CD14-positive monocyte (primary cell): Measurements from ENCODE around the gene CDH23. TPM values are rescaled to one million over a fixed set of nuclear protein-coding genes. Genes with fewer than 3 reads are reported as not detected.
A peak's percentile ranks its signal among the peaks of the same experiment; 100 is the strongest.

ENCODE experiments used
- DNase-seq, 3 donors: peaks; one replicate each; pipeline ENCODE4 v3.0.0-alpha.2; 2011 to 2022
- H2AFZ ChIP-seq: 2 replicates; pipeline ENCODE4 v1.6.0; 2012; ENCODE audit warnings: mild to moderate bottlenecking, low read depth, low read length, inconsistent platforms; ENCODE audit not compliant: insufficient read depth, poor library complexity, severe bottlenecking
- H3K27ac ChIP-seq, 2 donors: 1 replicate in 1 of 2; 2 replicates in 1 of 2; pipeline ENCODE4 v1.5.1; 2012 to 2013; ENCODE audit warnings: low read length in 2 of 2, control low read depth in 1 of 2, inconsistent platforms in 1 of 2, low read depth in 1 of 2, mild to moderate bottlenecking in 1 of 2
- H3K27me3 ChIP-seq, 2 donors: one replicate each; pipeline versions ENCODE4 v1.6.0 to v1.6.1; 2011 to 2013; ENCODE audit warnings: low read length in 2 of 2; ENCODE audit not compliant: control insufficient read depth in 2 of 2, insufficient read depth in 2 of 2
- H3K36me3 ChIP-seq, 2 donors: replicated peaks in 1 of 2; 1 replicate in 1 of 2; 2 replicates in 1 of 2; pipeline versions ENCODE4 v1.5.1 to v1.6.1; 2012 to 2013; ENCODE audit warnings: low read length in 2 of 2, control low read depth in 1 of 2, inconsistent platforms in 1 of 2, mild to moderate bottlenecking in 1 of 2; ENCODE audit not compliant: insufficient read depth in 2 of 2, control insufficient read depth in 1 of 2
- H3K4me1 ChIP-seq, 2 donors: 1 replicate in 1 of 2; 2 replicates in 1 of 2; pipeline versions ENCODE4 v1.5.1 to v1.6.1; 2012 to 2013; ENCODE audit warnings: low read length in 2 of 2, control low read depth in 1 of 2, inconsistent platforms in 1 of 2, mild to moderate bottlenecking in 1 of 2, moderate library complexity in 1 of 2; ENCODE audit not compliant: insufficient read depth in 2 of 2, control insufficient read depth in 1 of 2
- H3K4me2 ChIP-seq: replicated peaks from 2 replicates; pipeline ENCODE3; 2012; ENCODE audit warnings: low read length, moderate library complexity, mild to moderate bottlenecking; ENCODE audit not compliant: poor library complexity, severe bottlenecking; ENCODE audit errors: extremely low read depth
- H3K4me3 ChIP-seq, 3 experiments: fragments of 200-600 bp in 1 of 3; sonication (generic) in 1 of 3; replicated peaks in 1 of 3; 1 replicate in 2 of 3; 2 replicates in 1 of 3; pipeline ENCODE4 v1.5.1; 2011 to 2013; ENCODE audit warnings: low read length in 3 of 3, mild to moderate bottlenecking in 3 of 3, control low read depth in 2 of 3, low read depth in 2 of 3, inconsistent platforms in 1 of 3, moderate library complexity in 1 of 3
- H3K79me2 ChIP-seq: 2 replicates; pipeline ENCODE4 v1.6.0; 2012; ENCODE audit warnings: mild to moderate bottlenecking, control low read depth, inconsistent platforms, low read length, moderate library complexity; ENCODE audit not compliant: insufficient read depth
- H3K9ac ChIP-seq: 2 replicates; pipeline ENCODE4 v1.6.0; 2017; ENCODE audit warnings: low read length, mild to moderate bottlenecking; ENCODE audit not compliant: insufficient read depth, poor library complexity, severe bottlenecking
- H3K9me3 ChIP-seq, 2 donors: replicated peaks in 1 of 2; 1 replicate in 1 of 2; 2 replicates in 1 of 2; pipeline versions ENCODE4 v1.5.1 to v1.6.1; 2012 to 2013; ENCODE audit warnings: low read length in 2 of 2, control low read depth in 1 of 2; ENCODE audit not compliant: control insufficient read depth in 1 of 2, insufficient read depth in 1 of 2
- H4K20me1 ChIP-seq: 2 replicates; pipeline ENCODE4 v1.6.0; 2012; ENCODE audit warnings: mild to moderate bottlenecking, low read length, control low read depth, moderate library complexity; ENCODE audit not compliant: insufficient read depth
- H3K27ac Mint-ChIP-seq, 7 donors: one replicate each; pipeline ENCODE4 v1.8.0; 2020; ENCODE audit warnings: mild to moderate bottlenecking in 7 of 7, mixed read lengths in 7 of 7, moderate library complexity in 6 of 7, inconsistent platforms in 2 of 7
- H3K27me3 Mint-ChIP-seq, 3 donors: one replicate each; pipeline ENCODE4 v1.8.0; 2021 to 2022; ENCODE audit warnings: low read depth in 3 of 3, mild to moderate bottlenecking in 3 of 3, mixed read lengths in 3 of 3, moderate library complexity in 3 of 3, inconsistent platforms in 1 of 3
- H3K36me3 Mint-ChIP-seq, 2 donors: one replicate each; pipeline ENCODE4 v1.8.0; 2020; ENCODE audit warnings: mixed read lengths in 2 of 2, inconsistent platforms in 1 of 2, mild to moderate bottlenecking in 1 of 2
- H3K4me1 Mint-ChIP-seq: one replicate; pipeline ENCODE4 v1.8.0; 2020; ENCODE audit warnings: mild to moderate bottlenecking, mixed read lengths
- H3K4me3 Mint-ChIP-seq, 2 donors: one replicate each; pipeline ENCODE4 v1.8.0; 2020; ENCODE audit warnings: mild to moderate bottlenecking in 2 of 2, mixed read lengths in 2 of 2, moderate library complexity in 1 of 2
- H3K9me3 Mint-ChIP-seq, 7 donors: one replicate each; pipeline ENCODE4 v1.8.0; 2020 to 2022; ENCODE audit warnings: mixed read lengths in 7 of 7, mild to moderate bottlenecking in 6 of 7, moderate library complexity in 6 of 7, inconsistent platforms in 2 of 7
- CTCF ChIP-seq: fragments of 200-600 bp; IDR thresholded peaks from one replicate; pipeline ENCODE4 v1.8.0; 2022; ENCODE audit warnings: antibody characterized with exemption, mild to moderate bottlenecking
- WGBS: methylation state at CpG from one replicate; pipeline ENCODE4 v1.1.5; 2013; ENCODE audit warnings: missing lambda C conversion rate; ENCODE audit not compliant: insufficient coverage; 5-methylcytosine and 5-hydroxymethylcytosine counted together
- intact Hi-C, 2 donors: fragments of 100-400 bp; cut with micrococcal nuclease; formaldehyde crosslinking; loops; one replicate each; pipeline versions ENCODE4 v1.15.0 to v1.15.1; 2023
- polyA plus RNA-seq, 3 donors: library from polyadenylated mRNA; depleted of rRNA in 1 of 3; unstranded in 2 of 3; stranded (reverse) in 1 of 3; fragments of 300-500 nt in 2 of 3; fragments of >200 nt in 1 of 3; fragmentation: Illumina TruSeq in 2 of 3; gene quantifications; 1 replicate in 2 of 3; 2 replicates in 1 of 3; pipeline ENCODE4 v1.2.3, GENCODE V29; 2012 to 2021

CDH23 gene
- polyA plus RNA-seq, 3 donors: 8.2 to 36.2 (median 10.5) TPM

GRCh38 chr10:71553432-71553831, 156.7 kb downstream of the CDH23 start:
- TF ChIP-seq CTCF: no peak
- intact Hi-C loops: no loop called here
- Mint-ChIP-seq H3K9me3 (peaks cover 2 to 12% (median 10%) of the 10 kb centered on the region in 7 donors), H3K4me1 (peaks cover 7% of the 10 kb centered on the region), H3K27ac (no peak overlapping the region), H3K4me3 (no peak overlapping the region), H3K36me3 (no peaks in the 10 kb centered on the region), H3K27me3 (peaks cover 5 to 8% (median 6%) of the 10 kb centered on the region in 3 donors)
- Histone ChIP-seq H3K4me2 (no peak overlapping the region), H3K27me3 (no peaks in the 10 kb centered on the region), H4K20me1 (no peaks in the 10 kb centered on the region), H3K27ac (no peak overlapping the region), H3K36me3 (no peaks in the 10 kb centered on the region), H3K9me3 (peaks cover 0 to 3% of the 10 kb centered on the region in 2 donors), H2AFZ (no peak overlapping the region), H3K4me3 (no peak overlapping the region), H3K4me1 (peaks cover 8% of the 10 kb centered on the region in 2 donors), H3K79me2 (no peaks in the 10 kb centered on the region), H3K9ac (no peak overlapping the region)
- 100% methylated on average over 1 of the region's 5 CpGs for WGBS
- DNase-seq: no peak

GRCh38 chr10:71554671-71555070, 158.0 kb downstream of the CDH23 start:
- no peak overlapping the region for H3K4me3 Mint-ChIP-seq
- no CpG with 5 or more reads among the region's 2 CpGs for WGBS
- H3K79me2 ChIP-seq: no peaks in the 10 kb centered on the region

More at GRCh38 chr10:71554671-71555070, 158.0 kb downstream of the CDH23 start:
- Mint-ChIP-seq H3K27ac (peak overlapping the region in 4 of 7 donors; percentile 41 to 80 (median 70)), H3K27me3 (peaks cover 7 to 10% (median 8%) of the 10 kb centered on the region in 3 donors), H3K9me3 (peaks cover 2 to 10% (median 9%) of the 10 kb centered on the region in 7 donors), H3K4me1 (peaks cover 7% of the 10 kb centered on the region), H3K36me3 (no peaks in the 10 kb centered on the region)
- H3K4me2 ChIP-seq: no peak overlapping the region
- H3K4me1 ChIP-seq: peaks cover 8% of the 10 kb centered on the region in 2 donors
- no peaks in the 10 kb centered on the region for H4K20me1 ChIP-seq
- peaks cover 0 to 3% of the 10 kb centered on the region in 2 donors for H3K9me3 ChIP-seq
- no peak for TF ChIP-seq CTCF
- H3K4me3 ChIP-seq: no peak overlapping the region
- no peaks in the 10 kb centered on the region for H3K27me3 ChIP-seq
- no peaks in the 10 kb centered on the region for H3K36me3 ChIP-seq
- no peak overlapping the region for H3K9ac ChIP-seq
- peak; percentile 18 to 57 (median 18) for DNase-seq
- intact Hi-C loops: no loop called here
- no peak overlapping the region for H3K27ac ChIP-seq
- H2AFZ ChIP-seq: no peak overlapping the region
